Stimulated activated CD4-positive, alpha-beta T cell treated with anti-CD3 and anti-CD28 coated beads, Interleukin-4, amount 100 ng/mL, for 48 hours (primary cell): ENCODE measurements around the gene RNF187.

Experiments
- DNase-seq, 2 donors: peaks; one replicate each; pipeline ENCODE4 v3.0.0-alpha.2; 2020; ENCODE audit warnings: low read depth in 2 of 2

RNF187 gene

GRCh38 chr1:228508840-228509415 is 21.7 kb downstream of the RNF187 start:
- DNase-seq, result no peak

- no peak for DNase-seq
These were observed 23.1 kb downstream of the RNF187 start for GRCh38 chr1:228510101-228510802.

GRCh38 chr1:228510803-228511413 is 23.7 kb downstream of the RNF187 start:
- DNase-seq, result no peak

GRCh38 chr1:228511546-228512445 is 24.6 kb downstream of the RNF187 start:
- DNase-seq, result no peak

- no peak for DNase-seq
These were observed 25.6 kb downstream of the RNF187 start for GRCh38 chr1:228512781-228513198.

GRCh38 chr1:228513236-228513900 is 26.2 kb downstream of the RNF187 start:
- DNase-seq, result no peak

GRCh38 chr1:228514421-228514820 is 27.2 kb downstream of the RNF187 start:
- no peak for DNase-seq

- no peak for DNase-seq
These were observed 28.1 kb downstream of the RNF187 start for GRCh38 chr1:228515200-228515834.

GRCh38 chr1:228517655-228518054 is 30.5 kb downstream of the RNF187 start:
- no peak for DNase-seq

GRCh38 chr1:228527596-228527995 is 40.4 kb downstream of the RNF187 start:
- no peak for DNase-seq

- DNase-seq, result no peak
These were observed 41.4 kb downstream of the RNF187 start for GRCh38 chr1:228528612-228529011.

GRCh38 chr1:228530086-228530758 is 43.0 kb downstream of the RNF187 start:
- no peak for DNase-seq

GRCh38 chr1:228530951-228531731 is 44.0 kb downstream of the RNF187 start:
- no peak for DNase-seq

GRCh38 chr1:228538831-228539230 is 51.6 kb downstream of the RNF187 start:
- no peak for DNase-seq

- no peak for DNase-seq
These were observed 53.2 kb downstream of the RNF187 start for GRCh38 chr1:228540161-228540917.

- no peak for DNase-seq
These were observed 54.5 kb downstream of the RNF187 start for GRCh38 chr1:228541725-228542124.

GRCh38 chr1:228542376-228542775 is 55.2 kb downstream of the RNF187 start:
- DNase-seq, result no peak

- DNase-seq, result no peak
These were observed 55.8 kb downstream of the RNF187 start for GRCh38 chr1:228542981-228543380.

- DNase-seq, result no peak
These were observed 56.2 kb downstream of the RNF187 start for GRCh38 chr1:228543396-228543795.
